ENCODE data around the gene SFTPD.
"Not testable (repeated sequence)": the region's sequence is repeated elsewhere in the genome, so short reads cannot be mapped to it uniquely, and the experiment has no call there.

Gene SFTPD

DNA sequence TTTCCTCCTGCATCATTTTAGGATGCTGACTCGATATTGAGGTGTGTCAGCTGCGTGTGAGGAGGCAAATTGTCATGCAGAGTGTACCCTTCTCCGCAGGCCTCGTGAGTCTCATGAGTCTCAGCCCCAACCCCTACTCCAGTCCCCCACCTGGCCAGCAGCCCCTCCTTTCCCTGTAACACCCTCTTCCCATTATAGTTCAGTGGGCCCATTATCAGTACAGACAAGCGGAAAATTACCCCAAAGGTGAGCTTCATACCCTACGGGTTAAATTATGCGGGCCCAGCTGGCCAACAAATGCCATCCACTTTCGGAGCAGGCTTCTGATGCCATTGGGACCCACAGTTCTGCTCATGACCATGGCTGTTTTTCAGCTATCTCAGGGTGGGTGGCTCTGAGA lies 25.2 kb downstream of the SFTPD start:
- DNase-seq: no peak

DNA sequence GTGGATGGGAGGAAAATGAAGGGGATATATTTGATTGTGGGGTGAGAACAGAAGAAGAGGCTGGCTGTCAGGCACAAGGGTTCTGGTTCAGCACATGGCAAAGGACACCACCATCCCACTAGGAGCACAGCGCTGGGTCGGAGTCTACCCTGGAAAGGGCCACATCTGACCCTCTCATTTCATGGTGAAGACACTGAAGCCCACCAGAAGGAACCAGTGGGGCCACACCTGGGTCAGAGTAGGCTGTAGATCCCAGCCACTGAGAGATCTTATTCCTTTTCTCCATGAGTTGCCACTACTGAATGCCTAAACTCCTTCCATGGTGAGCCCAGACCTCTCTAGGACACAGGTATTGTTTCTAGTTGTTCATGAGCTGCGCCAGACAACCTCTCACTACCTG lies 25.8 kb downstream of the SFTPD start:
- no peak for DNase-seq

DNA sequence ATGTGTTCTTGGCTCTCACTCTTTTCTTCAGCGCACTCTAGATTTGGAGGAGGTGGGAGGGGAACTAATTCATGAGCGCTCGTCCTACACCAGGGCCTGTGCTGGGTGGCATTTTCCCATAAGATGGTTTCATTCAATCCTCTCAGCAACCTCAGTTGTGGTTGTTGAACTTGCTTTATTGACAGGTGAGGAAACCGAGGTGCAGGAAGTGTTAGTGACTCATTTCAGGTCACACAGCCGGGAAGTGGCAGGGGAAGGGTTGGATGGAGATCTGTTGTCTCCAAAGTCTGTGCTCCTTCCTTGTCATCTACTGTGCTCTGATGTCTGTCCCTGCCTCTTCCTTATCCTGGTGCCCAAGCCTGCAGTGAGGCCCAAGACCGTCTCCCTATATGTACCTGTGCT lies 26.9 kb downstream of the SFTPD start:
- DNase-seq: not testable (repeated sequence)

DNA sequence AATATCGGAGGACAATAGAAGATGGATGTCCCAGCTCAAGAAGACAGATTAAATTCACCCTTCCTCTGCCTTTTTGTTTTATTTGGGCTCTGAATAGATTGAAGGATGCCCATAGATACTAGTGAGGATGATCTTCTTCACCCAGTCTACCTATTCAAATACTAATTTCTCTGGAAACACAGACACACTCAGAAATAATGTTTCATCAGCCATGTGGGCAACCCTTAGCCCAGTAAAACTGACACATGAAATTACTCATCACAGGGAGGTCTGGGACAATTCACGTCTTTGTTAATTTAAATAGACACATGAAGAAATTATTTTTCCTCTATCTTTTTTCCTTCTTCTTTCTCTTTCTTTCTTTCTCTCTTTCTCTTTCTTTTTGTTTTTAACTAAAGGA lies 33.1 kb downstream of the SFTPD start:
- not testable (repeated sequence) for DNase-seq

DNA sequence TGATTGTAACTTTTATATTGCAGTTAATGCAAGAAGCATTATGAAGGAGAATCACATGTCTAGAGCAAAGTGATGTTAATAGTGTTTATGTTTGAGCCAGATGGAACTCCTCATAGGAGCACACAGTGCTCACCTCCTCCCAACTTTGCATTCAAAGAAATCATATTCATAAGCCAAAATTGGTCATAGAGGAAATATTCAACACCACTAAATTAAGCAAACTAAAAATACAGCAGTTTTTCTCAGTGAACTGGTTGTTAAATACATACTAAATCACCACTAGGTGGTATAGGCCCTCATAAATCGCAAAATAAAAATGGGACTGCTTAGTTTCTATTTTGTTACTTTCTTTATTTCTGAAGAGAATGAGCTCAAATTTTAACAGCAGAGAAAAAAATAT lies 34.4 kb downstream of the SFTPD start:
- not testable (repeated sequence) for DNase-seq

DNA sequence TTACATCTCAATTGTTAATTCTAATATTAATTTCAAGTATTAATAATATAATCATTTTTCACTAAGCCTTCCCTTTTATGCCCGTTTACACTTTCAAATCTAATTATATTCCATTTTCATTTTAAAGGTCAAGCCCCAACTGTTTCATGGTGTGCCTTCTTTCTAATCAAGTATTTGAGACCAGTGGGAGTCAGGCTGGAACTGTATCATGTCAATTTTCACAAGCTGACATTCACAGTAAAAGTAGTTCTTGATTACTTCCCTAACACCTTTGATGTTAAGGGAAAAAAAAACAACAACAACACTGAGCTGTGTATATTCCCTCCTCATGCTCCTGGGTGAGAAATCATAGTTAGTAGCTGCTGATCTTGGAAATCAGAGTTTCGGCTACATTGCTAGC lies 38.1 kb downstream of the SFTPD start:
- no peak for DNase-seq

DNA sequence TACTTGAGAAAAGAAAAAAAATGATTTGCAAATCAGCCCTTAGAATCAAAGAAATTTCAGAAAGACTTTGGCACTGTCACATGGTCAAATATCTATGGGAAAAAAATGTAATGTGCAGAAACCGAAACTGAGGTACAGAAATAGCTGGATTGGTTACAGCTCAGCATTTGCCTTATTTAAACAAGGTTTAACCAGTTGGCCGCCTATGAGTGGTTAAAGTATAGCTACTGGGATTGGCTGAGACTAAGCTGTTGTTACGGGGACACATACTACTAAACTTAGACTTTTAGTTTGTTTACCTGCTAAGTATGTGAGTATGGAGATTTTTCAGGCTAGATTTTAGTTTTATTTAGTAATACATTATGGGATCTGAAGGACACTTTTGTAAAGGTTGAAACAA lies 38.6 kb downstream of the SFTPD start:
- no peak for DNase-seq

DNA sequence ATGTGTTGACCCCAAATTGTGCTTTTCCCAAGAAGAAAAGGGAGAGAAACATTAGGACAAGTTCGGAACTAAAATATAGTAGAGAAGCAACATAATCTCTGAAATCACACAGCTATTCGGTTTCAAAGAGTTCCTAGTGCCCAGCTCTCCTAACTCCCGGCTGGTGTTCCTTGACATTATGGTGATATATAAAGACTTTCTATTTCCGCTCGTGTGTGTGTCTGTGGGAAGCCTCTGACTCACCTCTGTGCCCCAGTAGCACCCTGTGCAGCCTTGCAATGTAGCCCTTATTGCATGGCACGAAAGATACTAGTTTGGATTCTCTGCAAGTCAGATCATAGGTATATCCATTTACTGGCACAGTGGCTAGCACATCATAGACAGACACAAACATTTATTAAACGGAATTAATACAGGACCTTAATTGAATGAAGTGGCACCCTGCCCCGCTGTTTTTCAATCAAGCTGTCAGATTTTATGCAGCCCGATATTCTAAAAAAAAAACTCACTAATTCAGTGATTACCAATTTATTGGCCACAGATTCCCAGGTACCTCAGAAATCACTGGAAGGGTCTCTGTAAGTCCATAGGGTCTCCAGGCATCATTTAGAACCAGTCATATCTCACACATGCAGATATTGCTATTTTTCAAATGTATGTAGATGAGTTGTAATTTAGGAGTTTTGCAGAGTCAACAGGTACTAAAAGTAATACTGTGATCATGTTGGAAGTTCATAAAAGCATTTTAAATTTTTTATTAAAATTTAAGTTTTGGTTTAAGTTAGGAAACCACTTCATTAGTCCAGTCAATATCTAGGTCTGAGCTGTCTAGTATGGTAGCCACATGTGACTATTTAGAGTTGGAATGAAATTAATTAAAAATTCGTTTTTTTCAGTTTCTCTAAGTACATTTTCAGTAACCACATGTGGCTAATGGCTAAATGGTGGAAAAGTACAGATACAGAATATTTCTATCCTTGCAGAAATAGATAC lies 43.3 kb downstream of the SFTPD start:
- DNase-seq: peak; percentile 42

DNA sequence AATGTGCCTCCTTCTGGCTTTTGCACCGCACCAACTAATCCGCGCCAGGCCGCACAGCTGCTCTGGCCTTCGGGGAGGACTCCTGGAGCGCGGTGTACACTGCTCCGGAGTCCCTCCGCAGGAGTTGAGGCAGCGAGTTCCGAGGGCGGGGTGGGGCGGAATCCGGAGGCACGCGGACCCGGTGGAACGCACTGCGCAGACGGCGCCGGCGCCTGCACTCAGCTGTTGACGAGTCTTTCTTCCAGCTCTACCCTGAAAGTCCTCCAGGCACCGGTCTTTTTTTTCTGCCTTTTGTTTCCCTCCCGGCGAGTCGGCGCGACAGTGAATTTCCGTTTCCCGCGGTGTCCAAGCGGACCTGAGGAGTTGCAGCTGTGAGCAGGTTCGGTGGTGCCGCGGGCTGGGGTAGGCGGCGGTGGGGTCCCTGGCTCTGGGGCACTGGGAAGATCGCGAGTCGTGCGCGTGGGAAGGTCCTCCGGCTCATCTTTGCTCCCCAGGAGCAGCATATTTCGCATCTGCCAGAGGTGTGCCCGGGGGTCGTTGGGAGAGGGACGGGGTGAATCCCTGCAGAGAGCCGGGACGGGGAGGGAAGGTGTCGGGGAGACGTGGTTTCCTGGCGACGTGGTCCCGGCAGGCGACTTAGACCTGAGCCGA lies 44.1 kb downstream of the SFTPD start:
- DNase-seq: peak; percentile 41

DNA sequence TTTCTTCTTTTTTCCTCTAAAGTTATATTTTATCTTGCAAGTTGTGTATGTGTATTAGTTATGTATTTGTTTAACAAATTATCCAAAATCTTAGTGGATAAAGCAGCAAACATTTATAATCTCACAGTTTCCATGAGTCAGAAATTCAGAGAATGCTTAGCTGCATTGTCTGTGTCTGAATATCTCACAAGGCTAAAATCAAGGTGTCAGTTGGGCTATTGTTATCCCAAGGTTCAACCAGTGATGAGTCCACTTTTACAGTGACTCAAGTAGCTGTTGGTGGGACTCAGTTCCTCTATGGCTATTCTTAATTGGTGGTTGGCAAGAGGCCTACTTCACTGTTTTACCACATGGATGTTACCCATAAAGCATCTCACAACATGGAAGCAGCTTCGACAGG lies 47.3 kb downstream of the SFTPD start:
- DNase-seq: not testable (repeated sequence)

DNA sequence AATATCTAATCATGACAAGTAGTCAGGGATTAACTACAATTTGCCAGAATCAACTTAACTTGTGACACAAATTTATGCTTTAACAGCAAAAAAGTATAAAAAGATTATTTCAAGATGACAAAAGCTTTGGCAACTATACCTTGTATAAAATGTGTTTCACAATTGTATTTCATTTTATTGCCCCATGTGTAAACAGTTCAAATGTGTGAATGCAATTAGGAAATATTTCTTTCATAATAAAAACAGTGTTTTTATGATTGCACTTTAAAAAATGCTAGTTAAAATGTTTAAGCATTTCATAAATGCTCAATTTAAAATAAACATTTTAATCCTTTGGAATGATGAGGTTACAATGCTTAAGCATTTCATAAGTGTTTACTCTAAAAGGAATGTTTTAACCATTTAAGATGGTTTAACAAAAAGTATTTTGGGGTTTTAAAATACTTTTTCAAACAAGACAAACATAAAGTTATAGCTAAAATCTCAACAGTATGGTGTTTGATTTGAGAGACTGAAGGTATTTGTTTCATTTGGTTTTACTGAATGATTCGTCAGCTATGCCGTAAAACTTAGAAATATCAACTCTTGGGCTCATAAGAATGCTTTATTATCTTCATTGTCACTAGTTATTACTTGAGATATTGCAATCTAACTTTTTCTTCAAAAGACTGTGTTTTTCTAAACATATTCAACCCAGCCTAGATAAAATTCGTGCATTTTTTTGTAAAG lies 50.1 kb downstream of the SFTPD start:
- no peak for DNase-seq

DNA sequence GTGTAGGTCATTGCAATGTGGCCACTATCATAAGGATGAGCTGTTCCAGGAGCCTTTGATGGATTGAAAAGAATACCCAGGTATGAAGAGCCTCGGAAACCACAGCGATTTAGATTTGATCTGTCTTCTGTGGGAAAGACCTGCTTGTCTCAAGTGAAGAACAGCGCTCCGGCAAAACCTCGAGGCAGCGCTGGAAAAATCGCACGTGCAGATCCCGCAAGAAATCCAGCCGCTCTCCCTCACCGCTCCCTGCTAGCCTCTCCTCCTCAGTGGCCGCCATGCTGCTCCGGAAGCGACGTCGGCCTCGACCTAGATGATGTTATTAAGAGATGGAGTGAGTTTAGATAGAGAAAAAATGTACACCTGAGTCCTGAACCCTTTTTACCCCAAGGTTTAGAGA lies 56.0 kb downstream of the SFTPD start:
- not testable (repeated sequence) for DNase-seq

DNA sequence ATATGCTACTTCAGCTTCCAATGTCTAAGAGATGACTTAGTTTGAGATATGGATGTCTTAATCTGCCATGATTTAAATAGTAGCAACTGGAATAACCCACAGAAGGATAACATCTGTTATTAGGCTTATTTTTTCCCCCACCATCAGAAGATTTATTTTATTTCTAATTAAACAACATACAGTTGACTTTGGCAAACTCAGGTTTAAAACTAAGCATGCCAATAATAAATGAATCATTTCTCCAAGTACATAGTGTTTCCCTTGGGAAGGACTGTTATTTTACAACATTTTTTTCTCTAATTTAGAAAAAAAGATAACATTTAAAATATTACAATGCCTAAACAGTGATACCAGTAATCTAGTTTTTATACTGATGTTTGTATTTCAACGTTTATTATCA lies 58.4 kb downstream of the SFTPD start:
- no peak for DNase-seq

DNA sequence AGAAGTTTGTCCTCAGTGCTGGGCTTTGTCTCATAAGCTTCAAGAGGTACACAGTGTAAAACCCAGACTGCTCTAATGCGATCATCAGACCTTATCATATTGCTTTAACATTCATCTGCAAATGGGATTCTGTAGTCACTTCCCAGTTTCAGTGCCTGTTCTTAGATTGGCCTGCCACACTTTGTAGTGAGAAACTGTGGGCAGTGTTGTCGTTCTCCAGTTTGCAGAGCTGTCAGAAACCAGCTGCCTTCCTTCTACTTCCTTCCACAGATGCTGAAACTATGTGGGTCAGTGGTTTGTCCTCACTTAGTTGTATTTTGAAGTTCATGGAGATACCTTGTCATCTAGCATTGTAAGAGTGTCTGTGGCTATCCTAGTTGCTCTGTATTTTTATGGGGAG lies 59.9 kb downstream of the SFTPD start:
- DNase-seq: peak; percentile 51

All from suppressor macrophage treated with lipopolysaccharide for 4 hours (primary cell).